ENCODE measurements around the gene UGCG. TPM values are rescaled to one million over a fixed set of nuclear protein-coding genes. Genes with fewer than 3 reads are reported as not detected.

The UGCG gene
- total RNA-seq, 1 donor: 70.9 TPM

GRCh38 chr9:111909444-111909843 is 12.8 kb downstream of the UGCG start:
- DNase-seq (ENCODE audit: low read depth): no peak
- no peak for TF ChIP-seq CTCF (IDR thresholded peaks at IDR 0.05; ENCODE audit: insufficient read depth, low read length)
- no peak overlapping the region for H3K4me3 ChIP-seq (ENCODE audit: low read depth, low read length)

- no peak for TF ChIP-seq CTCF (IDR thresholded peaks at IDR 0.05; ENCODE audit: insufficient read depth, low read length)
- no peak for DNase-seq (ENCODE audit: low read depth)
- H3K4me3 ChIP-seq (ENCODE audit: low read depth, low read length): no peak overlapping the region
Measured at GRCh38 chr9:111910428-111910827, 13.8 kb downstream of the UGCG start.

- no peak overlapping the region for H3K4me3 ChIP-seq (ENCODE audit: low read depth, low read length)
- DNase-seq (ENCODE audit: low read depth): no peak
- TF ChIP-seq CTCF (IDR thresholded peaks at IDR 0.05; ENCODE audit: insufficient read depth, low read length): no peak
Measured at GRCh38 chr9:111913159-111913558, 16.5 kb downstream of the UGCG start.

- TF ChIP-seq CTCF (IDR thresholded peaks at IDR 0.05; ENCODE audit: insufficient read depth, low read length): no peak
- no peak overlapping the region for H3K4me3 ChIP-seq (ENCODE audit: low read depth, low read length)
- DNase-seq (ENCODE audit: low read depth): peak; percentile 59
Measured at GRCh38 chr9:111914749-111915424, 18.3 kb downstream of the UGCG start.

GRCh38 chr9:111915425-111915758 is 18.8 kb downstream of the UGCG start:
- no peak for TF ChIP-seq CTCF (IDR thresholded peaks at IDR 0.05; ENCODE audit: insufficient read depth, low read length)
- peak overlapping the region; percentile 3 for H3K4me3 ChIP-seq (ENCODE audit: low read depth, low read length)
- no peak for DNase-seq (ENCODE audit: low read depth)

GRCh38 chr9:111916234-111916645 is 19.6 kb downstream of the UGCG start:
- no peak for DNase-seq (ENCODE audit: low read depth)
- H3K4me3 ChIP-seq (ENCODE audit: low read depth, low read length): no peak overlapping the region
- no peak for TF ChIP-seq CTCF (IDR thresholded peaks at IDR 0.05; ENCODE audit: insufficient read depth, low read length)

- TF ChIP-seq CTCF (IDR thresholded peaks at IDR 0.05; ENCODE audit: insufficient read depth, low read length): no peak
- no peak overlapping the region for H3K4me3 ChIP-seq (ENCODE audit: low read depth, low read length)
- no peak for DNase-seq (ENCODE audit: low read depth)
Measured at GRCh38 chr9:111917201-111917600, 20.6 kb downstream of the UGCG start.
